Endothelial cell of umbilical vein (primary cell): Measurements from ENCODE around the gene FIBCD1. TPM values are rescaled to one million over a fixed set of nuclear protein-coding genes. Genes with fewer than 3 reads are reported as not detected.

Experiments
- BruUV-seq: library from RNA; stranded (reverse); fragments of 400-500 nt; replicated peaks from 2 replicates; lab custom pipeline; 2021; lab: Mats Ljungman, UMichigan
- CTCF ChIA-PET: fragments of 300-600, 350-600 bp; sonication (Branson Sonifier 250); formaldehyde crosslinking; loops from one replicate; lab custom pipeline; 2021; ENCODE audit warnings: antibody characterized with exemption, inconsistent platforms; lab: Charles Lee
- POLR2A ChIA-PET: fragments of 300-600, 350-600 bp; sonication (Branson Sonifier 250); formaldehyde crosslinking; loops from one replicate; lab custom pipeline; 2021; ENCODE audit warnings: antibody characterized with exemption, inconsistent platforms; lab: Charles Lee
- DNase-seq: peaks from one replicate; pipeline ENCODE4 v3.0.0-alpha.2; 2011; ENCODE audit warnings: low read depth, low spot score
- FAIRE-seq: peaks from 2 replicates; lab custom pipeline; 2011; peaks lifted over from hg19 to GRCh38; lab: Jason Lieb, UNC
- H2AFZ ChIP-seq: 2 replicates; pipeline ENCODE4 v1.6.0; 2012; ENCODE audit warnings: low read depth, low read length, control low read depth, inconsistent platforms
- H3K27ac ChIP-seq: 2 replicates; pipeline ENCODE4 v1.5.1; 2011; ENCODE audit warnings: low read depth, mild to moderate bottlenecking, control low read depth, low read length, moderate library complexity; ENCODE audit not compliant: insufficient read depth
- H3K27me3 ChIP-seq, 2 experiments: 2 replicates each; pipeline versions ENCODE4 v1.6.0 to v1.6.1; 2011; ENCODE audit warnings: low read length in 2 of 2, mixed read lengths in 1 of 2; ENCODE audit not compliant: control insufficient read depth in 2 of 2, insufficient read depth in 2 of 2
- H3K36me3 ChIP-seq, 2 experiments: 2 replicates in 1 of 2; 3 replicates in 1 of 2; pipeline ENCODE4 v1.5.1; 2011; ENCODE audit warnings: low read length in 2 of 2, mild to moderate bottlenecking in 1 of 2, moderate library complexity in 1 of 2; ENCODE audit not compliant: control insufficient read depth in 2 of 2, insufficient read depth in 2 of 2; ENCODE audit errors: extremely low read depth in 1 of 2
- H3K4me1 ChIP-seq: 3 replicates; pipeline ENCODE4 v1.5.1; 2011; ENCODE audit warnings: mild to moderate bottlenecking, low read length; ENCODE audit not compliant: control insufficient read depth, insufficient read depth; ENCODE audit errors: extremely low read depth
- H3K4me2 ChIP-seq: 2 replicates; pipeline ENCODE4 v1.6.1; 2011; ENCODE audit warnings: low read length, control low read depth, mixed read lengths; ENCODE audit not compliant: insufficient read depth
- H3K4me3 ChIP-seq, 3 experiments: fragments of 200-600 bp in 1 of 3; sonication (generic), shearing (Covaris generic) in 1 of 3; replicated peaks in 1 of 3; 2 replicates each; pipeline ENCODE4 v1.5.1; 2011 to 2016; ENCODE audit warnings: control low read depth in 3 of 3, low read length in 3 of 3, mild to moderate bottlenecking in 2 of 3, inconsistent platforms in 1 of 3, low read depth in 1 of 3, moderate library complexity in 1 of 3; ENCODE audit not compliant: insufficient read depth in 1 of 3
- H3K79me2 ChIP-seq: 2 replicates; pipeline ENCODE4 v1.6.0; 2012; ENCODE audit warnings: low read length, inconsistent platforms; ENCODE audit not compliant: control insufficient read depth, insufficient read depth
- H3K9ac ChIP-seq: replicated peaks from 2 replicates; pipeline ENCODE3; 2011; ENCODE audit warnings: low read length, control low read depth; ENCODE audit not compliant: insufficient read depth; ENCODE audit errors: extremely low read depth
- H3K9me1 ChIP-seq: replicated peaks from 3 replicates; pipeline ENCODE4 v1.6.0; 2011; ENCODE audit warnings: mild to moderate bottlenecking, low read length; ENCODE audit not compliant: control insufficient read depth, insufficient read depth; ENCODE audit errors: extremely low read depth
- H3K9me3 ChIP-seq: replicated peaks from 2 replicates; pipeline ENCODE4 v1.5.1; 2012; ENCODE audit warnings: low read length, inconsistent platforms; ENCODE audit not compliant: control insufficient read depth, insufficient read depth
- H4K20me1 ChIP-seq: replicated peaks from 2 replicates; pipeline ENCODE3; 2011; ENCODE audit warnings: mild to moderate bottlenecking, low read length; ENCODE audit not compliant: control insufficient read depth, insufficient read depth; ENCODE audit errors: extremely low read depth
- CTCF ChIP-seq, 2 donors: IDR thresholded peaks; 1 replicate in 1 of 2; 2 replicates in 1 of 2; pipeline ENCODE4 v1.5.1; 2011; ENCODE audit warnings: low read length in 2 of 2, mild to moderate bottlenecking in 2 of 2, moderate library complexity in 2 of 2, control low read depth in 1 of 2, inconsistent platforms in 1 of 2, low read depth in 1 of 2; ENCODE audit not compliant: insufficient read depth in 1 of 2; ENCODE audit errors: extremely low read depth in 1 of 2
- EZH2 ChIP-seq: IDR thresholded peaks from 2 replicates; pipeline ENCODE4 v1.6.1; 2012; ENCODE audit warnings: borderline replicate concordance, low read depth, mild to moderate bottlenecking, moderate library complexity, low read length, inconsistent platforms; ENCODE audit not compliant: severe bottlenecking
- FOS ChIP-seq: IDR thresholded peaks from 2 replicates; pipeline ENCODE4 v1.6.1; 2011; ENCODE audit warnings: mild to moderate bottlenecking, low read length, moderate library complexity, borderline replicate concordance; ENCODE audit not compliant: insufficient read depth
- GATA2 ChIP-seq: IDR thresholded peaks from 2 replicates; pipeline ENCODE4 v1.7.0; 2011; ENCODE audit warnings: low read depth, mild to moderate bottlenecking, moderate library complexity, mixed read lengths, low read length; ENCODE audit not compliant: insufficient read length, insufficient read depth
- JUN ChIP-seq: IDR thresholded peaks from 2 replicates; pipeline ENCODE4 v1.6.1; 2011; ENCODE audit warnings: borderline replicate concordance, low read depth; ENCODE audit not compliant: insufficient read length, insufficient read depth
- MAX ChIP-seq: IDR thresholded peaks from 2 replicates; pipeline ENCODE4 v1.6.1; 2011; ENCODE audit not compliant: insufficient read depth, insufficient read length
- MYC ChIP-seq: IDR thresholded peaks from one replicate; pipeline ENCODE4 v1.6.1; 2011; ENCODE audit warnings: mild to moderate bottlenecking, low read depth, low read length
- POLR2A ChIP-seq: IDR thresholded peaks from 2 replicates; pipeline ENCODE4 v1.6.1; 2012; ENCODE audit warnings: low read depth, mild to moderate bottlenecking, control low read depth, low read length
- POLR2AphosphoS5 ChIP-seq: IDR thresholded peaks from 2 replicates; pipeline ENCODE4 v1.6.1; 2012; ENCODE audit warnings: low read depth, mild to moderate bottlenecking, control low read depth, low read length, moderate library complexity; ENCODE audit not compliant: insufficient read depth
- dilution Hi-C: fragments of 300-500 bp; cut with MboI; formaldehyde crosslinking; loops from one replicate; pipeline ENCODE4 v1.15.0; 2019; ENCODE audit warnings: low sequenced_read_pairs; ENCODE audit not compliant: extremely low pct_ligation_motif_present
- intact Hi-C: fragments of 100-400 bp; cut with micrococcal nuclease; formaldehyde crosslinking; loops from one replicate; pipeline ENCODE4 v1.10.0; 2022
- polyA plus RNA-seq, 4 experiments: library from polyadenylated mRNA; depleted of rRNA in 3 of 4; stranded (reverse) in 3 of 4; unstranded in 1 of 4; fragments of >200 nt; gene quantifications; 2 replicates each; pipeline versions ENCODE4 v1.2.1 to v1.2.3, GENCODE V29; 2011 to 2012; ENCODE audit warnings: missing spikeins in 1 of 4
- total RNA-seq: library from RNA; stranded (reverse); gene quantifications from 2 replicates; pipeline ENCODE4 v1.2.3, GENCODE V29; 2021

The FIBCD1 gene
- total and polyA plus RNA-seq, 2 donors (not counting 3 experiments of a cell fraction or from before 2014, with no cell fraction given): 0.14 TPM; not detected in 1

GRCh38 chr9:130943777-130944176, 4.7 kb upstream of the FIBCD1 start:
- BruUV-seq: no TSS peak
- no peaks in the 10 kb centered on the region for H3K79me2 ChIP-seq
- ChIA-PET CTCF (interaction anchor here (1.0 to 1.4 kb wide), 5 partner anchors 10 to 243 kb away, joined by 3 read pairs; no protein-coding TSS in a partner anchor), POLR2A (no interaction called here)
- no peaks in the 10 kb centered on the region for H3K9me3 ChIP-seq
- H4K20me1 ChIP-seq: no peaks in the 10 kb centered on the region
- no peak overlapping the region for H2AFZ ChIP-seq
- H3K36me3 ChIP-seq: no peaks in the 10 kb centered on the region
- TF ChIP-seq CTCF (IDR thresholded peaks at IDR 0.05; ENCODE audit: extremely low read depth in 1 of 2, insufficient read depth in 1 of 2, low read depth in 1 of 2, low read length in 2 of 2): no peak
- no peak for TF ChIP-seq POLR2AphosphoS5
- no peak for TF ChIP-seq POLR2A
- TF ChIP-seq MYC: no peak
- TF ChIP-seq MAX: no peak
- no peak for TF ChIP-seq GATA2
- TF ChIP-seq FOS: no peak
- no peak for TF ChIP-seq JUN
- no peak for TF ChIP-seq EZH2
- dilution Hi-C loops (no loop called here), intact Hi-C loops (no loop called here)
- no peak overlapping the region for H3K27ac ChIP-seq
- H3K9ac ChIP-seq: no peak overlapping the region
- DNase-seq (no peak), FAIRE-seq (no peak)
- peaks cover 10 to 18% of the 10 kb centered on the region in 2 experiments for H3K27me3 ChIP-seq
- no peaks in the 10 kb centered on the region for H3K9me1 ChIP-seq
- H3K4me2 ChIP-seq: no peak overlapping the region
- no peak overlapping the region for H3K4me3 ChIP-seq
- no peaks in the 10 kb centered on the region for H3K4me1 ChIP-seq
